GM12872 (cell line): ENCODE measurements around the gene DENND6B.

Experiments used
- CTCF ChIP-seq: IDR thresholded peaks from 3 replicates; pipeline ENCODE4 v1.5.1; 2011; ENCODE audit warnings: low read depth, mild to moderate bottlenecking, low read length, moderate library complexity; ENCODE audit not compliant: insufficient read depth

Gene DENND6B

GRCh38 chr22:50319503-50319951 lies 7.3 kb downstream of the DENND6B start:
- TF ChIP-seq CTCF = no peak

GRCh38 chr22:50318698-50319411 lies 8.0 kb downstream of the DENND6B start:
- no peak for TF ChIP-seq CTCF

- TF ChIP-seq CTCF = no peak
Observed at GRCh38 chr22:50318356-50318697, 8.5 kb downstream of the DENND6B start.

GRCh38 chr22:50317674-50318073 lies 9.1 kb downstream of the DENND6B start:
- TF ChIP-seq CTCF = no peak

- TF ChIP-seq CTCF = no peak
Observed at GRCh38 chr22:50317178-50317577, 9.6 kb downstream of the DENND6B start.

GRCh38 chr22:50316114-50317065 lies 10.4 kb downstream of the DENND6B start:
- TF ChIP-seq CTCF = no peak

GRCh38 chr22:50315289-50316113 lies 11.3 kb downstream of the DENND6B start:
- TF ChIP-seq CTCF = no peak
